Measurements from ENCODE around the gene CHEK2. TPM values are rescaled to one million over a fixed set of nuclear protein-coding genes. Genes with fewer than 3 reads are reported as not detected.
"Not testable (repeated sequence)": the region's sequence is repeated elsewhere in the genome, so short reads cannot be mapped to it uniquely, and the experiment has no call there.

The CHEK2 gene
- total RNA-seq, 1 experiment from 2014 or later, result 61.1 TPM

DNA sequence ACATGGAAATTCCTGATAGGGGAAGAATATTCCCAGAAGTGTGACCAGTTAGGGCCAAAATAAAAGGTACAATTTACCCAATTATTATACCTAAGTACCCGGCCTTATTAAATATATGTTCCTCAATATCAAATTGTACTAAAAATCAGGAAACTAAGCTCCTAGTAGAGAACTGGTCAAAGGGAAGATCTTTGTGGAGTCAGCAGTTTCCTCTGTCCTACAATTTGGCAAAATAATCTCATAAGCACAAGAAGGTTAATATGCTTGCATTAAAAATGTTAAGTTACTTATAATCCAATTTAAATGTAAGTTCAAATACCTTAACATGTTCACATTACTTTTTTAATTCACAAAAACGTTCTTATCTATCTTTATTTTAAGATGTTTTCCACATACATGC is 72.2 kb downstream of the CHEK2 start:
- no peak overlapping the region for H2BK15ac ChIP-seq (ENCODE audit: low read depth, low read length)
- H3K9ac ChIP-seq (ENCODE audit: extremely low read depth, insufficient read length, low read length), result no peak overlapping the region
- H2BK12ac ChIP-seq (ENCODE audit: insufficient read length, low read depth, low read length), result no peak overlapping the region
- no peak overlapping the region for H2AK5ac ChIP-seq (ENCODE audit: insufficient read length, low read length)
- no peak overlapping the region for H4K5ac ChIP-seq (ENCODE audit: insufficient read length, low read depth, low read length)
- H3T11ph ChIP-seq (ENCODE audit: low read length), result no peak overlapping the region
- no peak overlapping the region for H4K8ac ChIP-seq (replicated peaks; ENCODE audit: insufficient read length, low read depth, low read length)
- H3K23me2 ChIP-seq (ENCODE audit: insufficient read length, low read depth, low read length, poor library complexity, severe bottlenecking), result no peaks in the 10 kb centered on the region
- Mint-ChIP-seq H3K4me1 (no peaks in the 10 kb centered on the region), H3K36me3 (ENCODE audit: insufficient read depth in 1 of 3, low read depth in 3 of 3) (peaks cover 0 to 14% (median 0%) of the 10 kb centered on the region in 3 experiments; a peak in 4 of 7 replicates), H3K27me3 (ENCODE audit: low read depth) (no peaks in the 10 kb centered on the region), H3K4me3 (no peak overlapping the region), H3K9me3 (peaks cover 5 to 9% of the 10 kb centered on the region in 2 experiments; a peak in 4 of 5 replicates), H3K27ac (no peak overlapping the region)
- H4K20me1 ChIP-seq (ENCODE audit: control insufficient read depth, insufficient read depth, insufficient read length), result no peaks in the 10 kb centered on the region
- H2BK5ac ChIP-seq (ENCODE audit: insufficient read length, low read length), result no peak overlapping the region
- 100% methylated on average over 1 of the region's 2 CpGs for WGBS (ENCODE audit: extremely low coverage, insufficient read length, low lambda C conversion rate)
- no peak overlapping the region for H3K4ac ChIP-seq (ENCODE audit: low read depth, low read length)
- no peak for TF ChIP-seq CTCF (conservative IDR thresholded peaks at IDR 0.05)
- H3K4me1 ChIP-seq (ENCODE audit: insufficient read depth, low read length), result no peaks in the 10 kb centered on the region
- H3K23ac ChIP-seq (ENCODE audit: insufficient read length, low read depth, low read length), result no peak overlapping the region
- no peak overlapping the region for H2BK20ac ChIP-seq (ENCODE audit: low read depth, low read length, poor library complexity, severe bottlenecking)
- H3K27me3 ChIP-seq (ENCODE audit: insufficient read depth, low read length), result no peaks in the 10 kb centered on the region
- H3K4me2 ChIP-seq (ENCODE audit: insufficient read depth, insufficient read length, low read length), result no peak overlapping the region
- H3K14ac ChIP-seq (ENCODE audit: insufficient read depth, low read length), result no peak overlapping the region
- no peak overlapping the region for H2BK120ac ChIP-seq (ENCODE audit: low read depth, low read length, poor library complexity, severe bottlenecking)
- H3K27ac ChIP-seq (ENCODE audit: insufficient read length, low read depth, low read length), result no peak overlapping the region
- no peak overlapping the region for H3K18ac ChIP-seq (ENCODE audit: insufficient read length, low read depth, low read length)
- H3K56ac ChIP-seq (ENCODE audit: insufficient read length, low read depth, low read length), result no peak overlapping the region
- H4K91ac ChIP-seq (ENCODE audit: insufficient read length, low read depth, low read length), result no peak overlapping the region
- no peaks in the 10 kb centered on the region for H3K9me3 ChIP-seq (ENCODE audit: control insufficient read depth, low read depth, low read length)
- no peak for DNase-seq
- no peak overlapping the region for H2AFZ ChIP-seq (ENCODE audit: low read length)
- H3K79me2 ChIP-seq (ENCODE audit: insufficient read depth, low read length), result no peaks in the 10 kb centered on the region
- H3K79me1 ChIP-seq (ENCODE audit: insufficient read depth, low read depth, low read length, poor library complexity, severe bottlenecking), result no peaks in the 10 kb centered on the region

DNA sequence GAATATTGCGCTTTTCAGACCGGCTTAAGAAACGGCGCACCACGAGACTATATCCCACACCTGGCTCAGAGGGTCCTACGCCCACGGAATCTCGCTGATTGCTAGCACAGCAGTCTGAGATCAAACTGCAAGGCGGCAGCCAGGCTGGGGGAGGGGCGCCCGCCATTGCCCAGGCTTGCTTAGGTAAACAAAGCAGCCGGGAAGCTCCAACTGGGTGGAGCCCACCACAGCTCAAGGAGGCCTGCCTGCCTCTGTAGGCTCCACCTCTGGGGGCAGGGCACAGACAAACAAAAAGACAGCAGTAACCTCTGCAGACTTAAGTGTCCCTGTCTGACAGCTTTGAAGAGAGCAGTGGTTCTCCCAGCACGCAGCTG is 78.1 kb downstream of the CHEK2 start:
- not testable (repeated sequence) for H2BK5ac ChIP-seq (ENCODE audit: insufficient read length, low read length); H2BK15ac ChIP-seq (ENCODE audit: low read depth, low read length); H2BK12ac ChIP-seq (ENCODE audit: insufficient read length, low read depth, low read length); H3K27me3 Mint-ChIP-seq (ENCODE audit: low read depth); H3K9me3 ChIP-seq (ENCODE audit: control insufficient read depth, low read depth, low read length); H3K36me3 Mint-ChIP-seq (ENCODE audit: insufficient read depth in 1 of 3, low read depth in 3 of 3); H3K27me3 ChIP-seq (ENCODE audit: insufficient read depth, low read length); H3K79me2 ChIP-seq (ENCODE audit: insufficient read depth, low read length); H2AFZ ChIP-seq (ENCODE audit: low read length); H2AK5ac ChIP-seq (ENCODE audit: insufficient read length, low read length); H3K79me1 ChIP-seq (ENCODE audit: insufficient read depth, low read depth, low read length, poor library complexity, severe bottlenecking); H3K23ac ChIP-seq (ENCODE audit: insufficient read length, low read depth, low read length); H4K5ac ChIP-seq (ENCODE audit: insufficient read length, low read depth, low read length); H4K91ac ChIP-seq (ENCODE audit: insufficient read length, low read depth, low read length); H3K9ac ChIP-seq (ENCODE audit: extremely low read depth, insufficient read length, low read length); H3K4ac ChIP-seq (ENCODE audit: low read depth, low read length); H2BK20ac ChIP-seq (ENCODE audit: low read depth, low read length, poor library complexity, severe bottlenecking); H3K27ac ChIP-seq (ENCODE audit: insufficient read length, low read depth, low read length); H3K4me1 Mint-ChIP-seq; H3K4me1 ChIP-seq (ENCODE audit: insufficient read depth, low read length); H3K14ac ChIP-seq (ENCODE audit: insufficient read depth, low read length); H3T11ph ChIP-seq (ENCODE audit: low read length); H3K18ac ChIP-seq (ENCODE audit: insufficient read length, low read depth, low read length); H3K27ac Mint-ChIP-seq; H3K4me2 ChIP-seq (ENCODE audit: insufficient read depth, insufficient read length, low read length); DNase-seq; H4K8ac ChIP-seq (replicated peaks; ENCODE audit: insufficient read length, low read depth, low read length); H3K56ac ChIP-seq (ENCODE audit: insufficient read length, low read depth, low read length); H4K20me1 ChIP-seq (ENCODE audit: control insufficient read depth, insufficient read depth, insufficient read length); H2BK120ac ChIP-seq (ENCODE audit: low read depth, low read length, poor library complexity, severe bottlenecking); H3K9me3 Mint-ChIP-seq; H3K23me2 ChIP-seq (ENCODE audit: insufficient read length, low read depth, low read length, poor library complexity, severe bottlenecking); H3K4me3 Mint-ChIP-seq
- no CpG with 5 or more reads among the region's 13 CpGs for WGBS (ENCODE audit: extremely low coverage, insufficient read length, low lambda C conversion rate)

Data from H9 (cell line).